Left lung (tissue), 14 donors: Measurements from ENCODE around the gene MMP20. TPM values are rescaled to one million over a fixed set of nuclear protein-coding genes. Genes with fewer than 3 reads are reported as not detected.

Source experiments
- ATAC-seq: fragments of 200-7000 bp; cut with Tn5 transposase; one replicate; pipeline ENCODE4 v1.9.1; 2020; ENCODE audit warnings: moderate library complexity
- DNase-seq, 4 donors: peaks; one replicate each; pipeline ENCODE4 v3.0.0-alpha.2; 2013 to 2020
- H3K27ac ChIP-seq, 2 donors: fragments of 200-600 bp; sonication (generic) in 1 of 2; one replicate each; pipeline versions ENCODE4 v1.5.0 to v1.8.0; 2020 to 2021
- H3K27me3 ChIP-seq, 2 donors: fragments of 200-600 bp; sonication (generic) in 1 of 2; one replicate each; pipeline versions ENCODE4 v1.5.0 to v1.8.0; 2020 to 2021
- H3K36me3 ChIP-seq, 2 donors: fragments of 200-600 bp; sonication (generic) in 1 of 2; one replicate each; pipeline versions ENCODE4 v1.5.0 to v1.8.0; 2020 to 2021
- H3K4me1 ChIP-seq, 2 donors: fragments of 200-600 bp; one replicate each; pipeline ENCODE4 v1.8.0; 2021
- H3K4me3 ChIP-seq, 2 donors: fragments of 200-600 bp; sonication (generic) in 1 of 2; one replicate each; pipeline versions ENCODE4 v1.5.0 to v1.8.0; 2020 to 2021; ENCODE audit warnings: mild to moderate bottlenecking in 1 of 2
- H3K9me3 ChIP-seq, 2 donors: fragments of 200-600 bp; sonication (generic) in 1 of 2; one replicate each; pipeline versions ENCODE4 v1.5.0 to v1.8.0; 2020 to 2021
- intact Hi-C, 2 donors: fragments of 100-400 bp; cut with DNase I; formaldehyde crosslinking; loops; one replicate each; pipeline versions ENCODE4 v1.11.2 to v1.14.2; 2022
- long read RNA-seq, 12 donors: library from polyadenylated mRNA in 2 of 12; unstranded in 2 of 12; transcript quantifications; one replicate each; pipeline ENCODE4 v2.0.0 and lab custom pipeline, GENCODE V29; 2019 to 2026
- polyA plus RNA-seq, 6 donors: library from polyadenylated mRNA; unstranded; fragments of 120-200 nt; gene quantifications; one replicate each; pipeline ENCODE4 v1.2.1, GENCODE V29; 2013; ENCODE audit not compliant: insufficient read length in 6 of 6
- total RNA-seq, 2 donors: library from RNA; stranded (reverse); fragmentation: NEBNext Ultra II Directional; extraction: Animal tissue kit (Norgen Biotek cat#: 25700); gene quantifications; one replicate each; pipeline ENCODE4 v1.2.1, GENCODE V29; 2021
- TF ChIP-seq, protein P1 (sequence below), 2 donors: fragments of 200-600 bp; sonication (generic) in 1 of 2; IDR thresholded peaks; one replicate each; pipeline versions ENCODE4 v1.5.0 to v1.8.0; 2021; ENCODE audit warnings: antibody characterized with exemption in 2 of 2
- donor health status: DM: no; HTN: yes; CAD: no.
- donor health status: DM: no; HTN: no; CAD: no.

Gene MMP20
- total RNA-seq (not detected), polyA plus RNA-seq (not detected)
- long read RNA-seq, donor 1: 0 reads
- long read RNA-seq, donor 2: 0 reads
- long read RNA-seq, donor 3: 0 reads
- long read RNA-seq, donor 4: 0 reads
- long read RNA-seq, donor 5: 0 reads
- long read RNA-seq, donor 6: 0 reads
- long read RNA-seq, donor 7: 0 reads
- long read RNA-seq, donor 8: 0 reads
- long read RNA-seq, donor 9: 0 reads
- long read RNA-seq, donor 10: 0 reads
- long read RNA-seq, donor 11: 0 reads
- long read RNA-seq, donor 12: 0 reads

DNA sequence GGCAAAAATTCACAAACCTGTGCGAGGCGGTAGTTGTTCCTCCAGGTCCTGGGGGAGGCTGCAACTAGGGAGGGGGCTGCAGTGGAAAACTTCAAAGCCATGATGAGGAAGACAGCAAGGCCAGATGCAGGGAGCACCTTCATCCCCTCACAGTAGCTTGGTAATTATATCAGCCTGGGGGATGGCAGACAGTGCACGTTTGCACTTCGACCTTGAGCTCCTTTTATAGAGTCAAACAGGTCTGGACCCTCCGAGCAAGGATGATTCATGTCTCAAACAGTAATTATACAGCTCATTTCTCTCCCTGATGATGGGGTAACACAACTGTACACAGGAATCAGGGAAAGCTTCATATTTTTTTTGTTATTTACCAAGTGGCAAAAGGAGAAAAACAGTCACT lies at the start of gene MMP20:
Gene MMP20, minus strand, starts transcription at position 156 of the 400 bp plus-strand sequence. Its CDS starts 13 bp downstream, at position 143.
- H3K36me3 ChIP-seq: no peaks in the 10 kb centered on the region
- no peaks in the 10 kb centered on the region for H3K4me1 ChIP-seq
- H3K27ac ChIP-seq: no peak within 1 kb of the TSS
- TF ChIP-seq, protein P1, sequence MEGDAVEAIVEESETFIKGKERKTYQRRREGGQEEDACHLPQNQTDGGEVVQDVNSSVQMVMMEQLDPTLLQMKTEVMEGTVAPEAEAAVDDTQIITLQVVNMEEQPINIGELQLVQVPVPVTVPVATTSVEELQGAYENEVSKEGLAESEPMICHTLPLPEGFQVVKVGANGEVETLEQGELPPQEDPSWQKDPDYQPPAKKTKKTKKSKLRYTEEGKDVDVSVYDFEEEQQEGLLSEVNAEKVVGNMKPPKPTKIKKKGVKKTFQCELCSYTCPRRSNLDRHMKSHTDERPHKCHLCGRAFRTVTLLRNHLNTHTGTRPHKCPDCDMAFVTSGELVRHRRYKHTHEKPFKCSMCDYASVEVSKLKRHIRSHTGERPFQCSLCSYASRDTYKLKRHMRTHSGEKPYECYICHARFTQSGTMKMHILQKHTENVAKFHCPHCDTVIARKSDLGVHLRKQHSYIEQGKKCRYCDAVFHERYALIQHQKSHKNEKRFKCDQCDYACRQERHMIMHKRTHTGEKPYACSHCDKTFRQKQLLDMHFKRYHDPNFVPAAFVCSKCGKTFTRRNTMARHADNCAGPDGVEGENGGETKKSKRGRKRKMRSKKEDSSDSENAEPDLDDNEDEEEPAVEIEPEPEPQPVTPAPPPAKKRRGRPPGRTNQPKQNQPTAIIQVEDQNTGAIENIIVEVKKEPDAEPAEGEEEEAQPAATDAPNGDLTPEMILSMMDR (IDR thresholded peaks at IDR 0.05): no peak
- DNase-seq (no peak), ATAC-seq (no peak)
- H3K9me3 ChIP-seq: no peaks in the 10 kb centered on the region
- H3K4me3 ChIP-seq: no peak within 1 kb of the TSS
- intact Hi-C loops: no loop called here
- H3K27me3 ChIP-seq: no peaks in the 10 kb centered on the region

DNA sequence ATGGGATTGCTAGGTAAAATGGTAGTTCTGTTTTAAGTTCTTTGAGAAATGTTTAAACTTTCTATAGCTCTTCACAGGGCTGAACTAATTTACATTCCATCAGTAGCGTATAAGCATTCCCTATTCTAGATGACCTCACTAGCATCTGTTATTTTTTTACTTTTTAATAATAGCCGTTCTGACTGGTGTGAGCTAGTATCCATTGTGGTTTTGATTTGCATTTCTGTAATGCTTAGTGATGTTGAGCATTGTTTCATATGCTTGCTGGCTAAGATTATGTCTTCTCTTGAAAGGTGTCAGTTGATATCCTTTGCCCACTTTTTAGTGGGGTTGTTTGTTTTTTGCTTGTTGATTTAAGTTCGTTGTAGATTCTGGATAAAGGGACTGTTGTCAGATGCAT lies 44.5 kb upstream of the MMP20 start:
- H3K9me3 ChIP-seq: no peaks in the 10 kb centered on the region
- H3K27ac ChIP-seq: no peak overlapping the region
- no peak overlapping the region for H3K4me3 ChIP-seq
- no peaks in the 10 kb centered on the region for H3K27me3 ChIP-seq
- intact Hi-C loops: no loop called here
- no peak for DNase-seq
- ATAC-seq: no peak
- H3K36me3 ChIP-seq: no peaks in the 10 kb centered on the region
- TF ChIP-seq, protein P1 (IDR thresholded peaks at IDR 0.05): no peak
- H3K4me1 ChIP-seq: no peaks in the 10 kb centered on the region

- no peaks in the 10 kb centered on the region for H3K36me3 ChIP-seq
- DNase-seq (peak in 2 of 4 donors; percentile 18 to 38), ATAC-seq (peak; percentile 95)
- no peak overlapping the region for H3K4me3 ChIP-seq
- no peaks in the 10 kb centered on the region for H3K4me1 ChIP-seq
- no peaks in the 10 kb centered on the region for H3K27me3 ChIP-seq
- H3K9me3 ChIP-seq: no peaks in the 10 kb centered on the region
- TF ChIP-seq, protein P1 (IDR thresholded peaks at IDR 0.05): peak; percentile 68 to 87
- no peak overlapping the region for H3K27ac ChIP-seq
- intact Hi-C loops: no loop called here
Observed at GRCh38 chr11:102666331-102666957, 41.3 kb upstream of the MMP20 start.

- no peaks in the 10 kb centered on the region for H3K4me1 ChIP-seq
- no peak overlapping the region for H3K27ac ChIP-seq
- no peak for ATAC-seq
- TF ChIP-seq, protein P1 (IDR thresholded peaks at IDR 0.05): no peak
- H3K27me3 ChIP-seq: no peaks in the 10 kb centered on the region
- H3K36me3 ChIP-seq: no peaks in the 10 kb centered on the region
- DNase-seq: no peak
- H3K9me3 ChIP-seq: no peaks in the 10 kb centered on the region
- intact Hi-C loops: no loop called here
- H3K4me3 ChIP-seq: no peak overlapping the region
Observed at GRCh38 chr11:102664001-102664752, 39.0 kb upstream of the MMP20 start.

DNA sequence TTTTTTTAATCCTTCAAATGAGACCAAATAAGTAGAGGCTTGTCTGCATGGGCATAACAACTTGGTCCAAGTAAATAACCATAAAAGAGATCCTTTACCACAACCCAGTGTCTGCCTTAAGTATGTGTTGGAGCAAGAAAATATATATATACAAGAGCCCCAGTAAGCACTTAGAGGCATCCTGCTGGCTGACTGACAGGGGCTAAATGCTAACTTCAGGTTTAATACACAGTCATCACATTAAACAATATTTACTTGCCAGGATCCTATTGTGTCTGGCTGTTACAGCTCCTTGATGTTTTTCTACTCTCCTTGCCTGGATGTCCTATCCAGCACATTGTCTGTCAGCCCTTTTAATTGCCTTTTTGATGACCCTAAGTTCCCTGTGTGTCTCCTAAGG lies 37.5 kb upstream of the MMP20 start:
- H3K27me3 ChIP-seq: no peaks in the 10 kb centered on the region
- no peaks in the 10 kb centered on the region for H3K4me1 ChIP-seq
- no peak for DNase-seq
- H3K4me3 ChIP-seq: no peak overlapping the region
- no peak for ATAC-seq
- H3K36me3 ChIP-seq: no peaks in the 10 kb centered on the region
- H3K27ac ChIP-seq: no peak overlapping the region
- TF ChIP-seq, protein P1 (IDR thresholded peaks at IDR 0.05): no peak
- intact Hi-C loops: no loop called here
- H3K9me3 ChIP-seq: no peaks in the 10 kb centered on the region
